LNCAP (cell line): Measurements from ENCODE around the gene RBM26.

Experiments used
- CTCF ChIP-seq: fragments of 450-650 bp; IDR thresholded peaks from 2 replicates; pipeline ENCODE4 v1.5.1; 2017; ENCODE audit warnings: mild to moderate bottlenecking

RBM26 gene

GRCh38 chr13:79405831-79406596, at the start of gene RBM26:
Gene RBM26, minus strand, starts transcription at chr13:79406255. Its CDS starts 481 bp downstream, at chr13:79405774.
- no peak for TF ChIP-seq CTCF

- no peak for TF ChIP-seq CTCF
Measured at GRCh38 chr13:79455331-79455730, 49.3 kb upstream of the RBM26 start.

- no peak for TF ChIP-seq CTCF
Measured at GRCh38 chr13:79452239-79452913, 46.3 kb upstream of the RBM26 start.

GRCh38 chr13:79451500-79451962, 45.5 kb upstream of the RBM26 start:
- TF ChIP-seq CTCF = no peak

- TF ChIP-seq CTCF = no peak
Measured at GRCh38 chr13:79450110-79450509, 44.1 kb upstream of the RBM26 start.

- no peak for TF ChIP-seq CTCF
Measured at GRCh38 chr13:79448413-79448812, 42.4 kb upstream of the RBM26 start.

- TF ChIP-seq CTCF = no peak
Measured at GRCh38 chr13:79447741-79448140, 41.7 kb upstream of the RBM26 start.
